OCI-LY3 (cell line): ENCODE results near the gene LILRB3.
A peak's percentile ranks its signal among the peaks of the same experiment; 100 is the strongest.
"Not testable (repeated sequence)": the region's sequence is repeated elsewhere in the genome, so short reads cannot be mapped to it uniquely, and the experiment has no call there.

Experiments
- H2AFZ ChIP-seq: fragments of 200-600, 300-600 bp; shearing (Covaris generic); 2 replicates; pipeline ENCODE4 v1.6.0; 2014; ENCODE audit warnings: antibody characterized with exemption, low read depth, low read length
- H3K27ac ChIP-seq: fragments of 200-600, 300-600 bp; sonication (generic); 2 replicates; pipeline ENCODE4 v1.5.1; 2014; ENCODE audit warnings: mild to moderate bottlenecking, low read length, moderate library complexity, mixed read lengths
- H3K27me3 ChIP-seq: fragments of 200-600, 300-600 bp; sonication (generic); 2 replicates; pipeline ENCODE4 v1.6.1; 2014; ENCODE audit warnings: low read depth, low read length, mixed read lengths
- H3K36me3 ChIP-seq: fragments of 200-600, 300-600 bp; sonication (generic); replicated peaks from 2 replicates; pipeline ENCODE3; 2014; ENCODE audit warnings: low read depth, low read length, mixed read lengths
- H3K4me1 ChIP-seq: fragments of 300-600, 200-600 bp; sonication (generic); 2 replicates; pipeline ENCODE4 v1.6.1; 2014; ENCODE audit warnings: low read length, mixed read lengths
- H3K4me2 ChIP-seq: fragments of 200-600, 300-600 bp; sonication (generic); 2 replicates; pipeline ENCODE4 v1.6.1; 2014; ENCODE audit warnings: low read length, mixed read lengths
- H3K4me3 ChIP-seq: fragments of 300-600, 200-600 bp; sonication (generic); 2 replicates; pipeline ENCODE4 v1.5.1; 2014; ENCODE audit warnings: antibody characterized with exemption, mild to moderate bottlenecking, low read length, moderate library complexity
- H3K79me2 ChIP-seq: fragments of 300-600, 200-600 bp; shearing (Covaris generic); 2 replicates; pipeline ENCODE4 v1.6.1; 2014; ENCODE audit warnings: mild to moderate bottlenecking, low read length, mixed read lengths
- H3K9ac ChIP-seq: fragments of 300-600, 200-600 bp; shearing (Covaris generic); 2 replicates; pipeline ENCODE4 v1.6.0; 2014; ENCODE audit warnings: mild to moderate bottlenecking, low read length, moderate library complexity
- H3K9me3 ChIP-seq: fragments of 200-600, 300-600 bp; shearing (Covaris generic); 2 replicates; pipeline ENCODE4 v1.6.1; 2014; ENCODE audit warnings: low read length, mixed read lengths; ENCODE audit not compliant: insufficient read depth
- H4K20me1 ChIP-seq: fragments of 200-600, 300-600 bp; sonication (generic); 2 replicates; pipeline ENCODE4 v1.6.1; 2016; ENCODE audit warnings: low read length, mixed read lengths; ENCODE audit not compliant: insufficient read depth
- CTCF ChIP-seq: fragments of 200-600, 300-600 bp; sonication (generic); IDR thresholded peaks from 2 replicates; pipeline ENCODE4 v1.5.1; 2014; ENCODE audit warnings: antibody characterized with exemption, low read length, low read depth
- EZH2phosphoT487 ChIP-seq: fragments of 200-600 bp; shearing (Covaris generic); IDR thresholded peaks from 2 replicates; pipeline ENCODE4 v1.6.1; 2018; ENCODE audit warnings: antibody characterized with exemption, mixed run types, low read depth

Gene LILRB3

GRCh38 chr19:54239491-54240371 is 16.9 kb upstream of the LILRB3 start:
- H3K36me3 ChIP-seq, H3K9ac ChIP-seq, H3K27ac ChIP-seq, H3K4me3 ChIP-seq, H3K4me1 ChIP-seq, H2AFZ ChIP-seq, H3K79me2 ChIP-seq, H3K4me2 ChIP-seq, H4K20me1 ChIP-seq, H3K9me3 ChIP-seq: not testable (repeated sequence)
- peaks cover 33% of the 10 kb centered on the region; the same call in 1 of the 2 replicates for H3K27me3 ChIP-seq

- Histone ChIP-seq H3K4me2 (no peak overlapping the region), H3K9me3 (no peaks in the 10 kb centered on the region), H4K20me1 (no peaks in the 10 kb centered on the region), H3K79me2 (no peaks in the 10 kb centered on the region), H3K4me3 (no peak overlapping the region), H2AFZ (no peak overlapping the region), H3K36me3 (no peaks in the 10 kb centered on the region), H3K27me3 (peaks cover 54% of the 10 kb centered on the region), H3K4me1 (no peaks in the 10 kb centered on the region), H3K9ac (no peak overlapping the region), H3K27ac (no peak overlapping the region)
- TF ChIP-seq CTCF (no peak), EZH2phosphoT487 (no peak)
Measured at GRCh38 chr19:54233941-54234340, 11.1 kb upstream of the LILRB3 start.

GRCh38 chr19:54231077-54231931 is 8.5 kb upstream of the LILRB3 start:
- Histone ChIP-seq H3K4me1 (no peaks in the 10 kb centered on the region), H3K27ac (no peak overlapping the region), H3K9me3 (no peaks in the 10 kb centered on the region), H4K20me1 (no peaks in the 10 kb centered on the region), H3K79me2 (no peaks in the 10 kb centered on the region), H3K36me3 (no peaks in the 10 kb centered on the region), H3K9ac (no peak overlapping the region), H3K27me3 (peaks cover 42% of the 10 kb centered on the region), H2AFZ (no peak overlapping the region), H3K4me2 (peak overlapping the region; percentile 46), H3K4me3 (no peak overlapping the region)
- peak; percentile 96 for TF ChIP-seq CTCF
- no peak for TF ChIP-seq EZH2phosphoT487

GRCh38 chr19:54230031-54230430 is 7.2 kb upstream of the LILRB3 start:
- H3K4me2 ChIP-seq, result no peak overlapping the region
- no peak overlapping the region for H3K9ac ChIP-seq
- TF ChIP-seq CTCF, result no peak
- no peak for TF ChIP-seq EZH2phosphoT487
- no peaks in the 10 kb centered on the region for H3K9me3 ChIP-seq
- no peak overlapping the region for H2AFZ ChIP-seq
- H3K27me3 ChIP-seq, result peaks cover 29% of the 10 kb centered on the region
- peaks cover 4% of the 10 kb centered on the region for H3K4me1 ChIP-seq
- H3K79me2 ChIP-seq, result no peaks in the 10 kb centered on the region
- no peaks in the 10 kb centered on the region for H3K36me3 ChIP-seq
- H3K4me3 ChIP-seq, result no peak overlapping the region
- no peaks in the 10 kb centered on the region for H4K20me1 ChIP-seq
- H3K27ac ChIP-seq, result no peak overlapping the region
